Measurements from ENCODE around the gene PPP1R13B.
"Not testable (repeated sequence)": the region's sequence is repeated elsewhere in the genome, so short reads cannot be mapped to it uniquely, and the experiment has no call there.

PPP1R13B gene

GRCh38 chr14:103830511-103831270, 16.7 kb downstream of the PPP1R13B start:
- no peak for DNase-seq

- no peak for DNase-seq
Observed at GRCh38 chr14:103828315-103828967, 18.9 kb downstream of the PPP1R13B start.

GRCh38 chr14:103825101-103825500, 22.3 kb downstream of the PPP1R13B start:
- no peak for DNase-seq

- DNase-seq = no peak
Observed at GRCh38 chr14:103820908-103821307, 26.5 kb downstream of the PPP1R13B start.

- DNase-seq = no peak
Observed at GRCh38 chr14:103820382-103820781, 27.0 kb downstream of the PPP1R13B start.

GRCh38 chr14:103819503-103820307, 27.7 kb downstream of the PPP1R13B start:
- DNase-seq = no peak

- no peak for DNase-seq
Observed at GRCh38 chr14:103818870-103819269, 28.5 kb downstream of the PPP1R13B start.

- no peak for DNase-seq
Observed at GRCh38 chr14:103818422-103818821, 29.0 kb downstream of the PPP1R13B start.

- no peak for DNase-seq
Observed at GRCh38 chr14:103817595-103817994, 29.8 kb downstream of the PPP1R13B start.

- no peak for DNase-seq
Observed at GRCh38 chr14:103816991-103817390, 30.4 kb downstream of the PPP1R13B start.

GRCh38 chr14:103815253-103815652, 32.1 kb downstream of the PPP1R13B start:
- no peak for DNase-seq

GRCh38 chr14:103811189-103811588, 36.2 kb downstream of the PPP1R13B start:
- DNase-seq = no peak

- DNase-seq = peak; percentile 51 to 71
Observed at GRCh38 chr14:103808403-103809001, 38.9 kb downstream of the PPP1R13B start.

GRCh38 chr14:103806805-103807204, 40.6 kb downstream of the PPP1R13B start:
- no peak for DNase-seq

GRCh38 chr14:103805708-103806107, 41.7 kb downstream of the PPP1R13B start:
- no peak for DNase-seq

GRCh38 chr14:103803661-103804060, 43.7 kb downstream of the PPP1R13B start:
- DNase-seq = no peak

GRCh38 chr14:103802356-103802755, 45.0 kb downstream of the PPP1R13B start:
- DNase-seq = no peak

- no peak for DNase-seq
Observed at GRCh38 chr14:103801459-103801858, 45.9 kb downstream of the PPP1R13B start.

GRCh38 chr14:103793192-103793591, 54.2 kb downstream of the PPP1R13B start:
- not testable (repeated sequence) for DNase-seq

- no peak for DNase-seq
Observed at GRCh38 chr14:103788086-103788485, 59.3 kb downstream of the PPP1R13B start.

- DNase-seq = no peak
Observed at GRCh38 chr14:103782376-103782775, 65.0 kb downstream of the PPP1R13B start.

- DNase-seq = not testable (repeated sequence)
Observed at GRCh38 chr14:103776319-103776718, 71.1 kb downstream of the PPP1R13B start.

- no peak for DNase-seq
Observed at GRCh38 chr14:103775506-103775905, 71.9 kb downstream of the PPP1R13B start.

All from CD4-positive, alpha-beta T cell treated with Interleukin-1 beta for 1 hour (primary cell).